HG03045 (cell line): Measurements from ENCODE around the gene MGAT5.

ENCODE experiments used
- ATAC-seq: cut with Tn5 transposase; IDR thresholded peaks from one replicate; pipeline ENCODE4 v1.9.1; 2021; ENCODE audit warnings: mild to moderate bottlenecking, moderate library complexity; ENCODE audit not compliant: unreplicated experiment

Gene MGAT5

GRCh38 chr2:134253804-134254203 is at the start of gene MGAT5:
MGAT5 (plus strand) TSS chr2:134254072; CDS start chr2:134254404, 332 bp downstream.
- peak; percentile 6 for ATAC-seq

- ATAC-seq: no peak
Measured at GRCh38 chr2:134205087-134205486, 48.8 kb upstream of the MGAT5 start.

- ATAC-seq: no peak
Measured at GRCh38 chr2:134206031-134206430, 47.8 kb upstream of the MGAT5 start.

GRCh38 chr2:134206573-134206972 is 47.3 kb upstream of the MGAT5 start:
- no peak for ATAC-seq

- ATAC-seq: no peak
Measured at GRCh38 chr2:134207589-134208209, 46.2 kb upstream of the MGAT5 start.

GRCh38 chr2:134208825-134209224 is 45.0 kb upstream of the MGAT5 start:
- ATAC-seq: no peak

GRCh38 chr2:134212746-134213145 is 41.1 kb upstream of the MGAT5 start:
- ATAC-seq: no peak

GRCh38 chr2:134216152-134216829 is 37.6 kb upstream of the MGAT5 start:
- no peak for ATAC-seq

GRCh38 chr2:134217351-134217750 is 36.5 kb upstream of the MGAT5 start:
- no peak for ATAC-seq

GRCh38 chr2:134217924-134218323 is 35.9 kb upstream of the MGAT5 start:
- peak; percentile 63 for ATAC-seq

- ATAC-seq: no peak
Measured at GRCh38 chr2:134218414-134218813, 35.5 kb upstream of the MGAT5 start.

GRCh38 chr2:134218930-134219658 is 34.8 kb upstream of the MGAT5 start:
- ATAC-seq: no peak

- no peak for ATAC-seq
Measured at GRCh38 chr2:134220344-134220974, 33.4 kb upstream of the MGAT5 start.

- ATAC-seq: no peak
Measured at GRCh38 chr2:134224005-134224404, 29.9 kb upstream of the MGAT5 start.

GRCh38 chr2:134225173-134225572 is 28.7 kb upstream of the MGAT5 start:
- no peak for ATAC-seq

GRCh38 chr2:134225841-134226240 is 28.0 kb upstream of the MGAT5 start:
- no peak for ATAC-seq

GRCh38 chr2:134226601-134227000 is 27.3 kb upstream of the MGAT5 start:
- no peak for ATAC-seq

GRCh38 chr2:134227666-134228065 is 26.2 kb upstream of the MGAT5 start:
- ATAC-seq: no peak

GRCh38 chr2:134228493-134228903 is 25.4 kb upstream of the MGAT5 start:
- ATAC-seq: no peak

GRCh38 chr2:134229540-134229939 is 24.3 kb upstream of the MGAT5 start:
- ATAC-seq: no peak

GRCh38 chr2:134230885-134231284 is 23.0 kb upstream of the MGAT5 start:
- no peak for ATAC-seq
